ENCODE results near the gene C3orf18.

- no peak for TF ChIP-seq POLR2A (IDR thresholded peaks at IDR 0.05; ENCODE audit: extremely low read depth, insufficient read length)
- TF ChIP-seq MAX (IDR thresholded peaks at IDR 0.05; ENCODE audit: low read depth, low read length) = no peak
Observed at GRCh38 chr3:50604110-50604621, 36.6 kb upstream of the C3orf18 start.

Measured in NB4 (cell line).